ENCODE measurements around the gene SMAD3.

SMAD3 gene

DNA sequence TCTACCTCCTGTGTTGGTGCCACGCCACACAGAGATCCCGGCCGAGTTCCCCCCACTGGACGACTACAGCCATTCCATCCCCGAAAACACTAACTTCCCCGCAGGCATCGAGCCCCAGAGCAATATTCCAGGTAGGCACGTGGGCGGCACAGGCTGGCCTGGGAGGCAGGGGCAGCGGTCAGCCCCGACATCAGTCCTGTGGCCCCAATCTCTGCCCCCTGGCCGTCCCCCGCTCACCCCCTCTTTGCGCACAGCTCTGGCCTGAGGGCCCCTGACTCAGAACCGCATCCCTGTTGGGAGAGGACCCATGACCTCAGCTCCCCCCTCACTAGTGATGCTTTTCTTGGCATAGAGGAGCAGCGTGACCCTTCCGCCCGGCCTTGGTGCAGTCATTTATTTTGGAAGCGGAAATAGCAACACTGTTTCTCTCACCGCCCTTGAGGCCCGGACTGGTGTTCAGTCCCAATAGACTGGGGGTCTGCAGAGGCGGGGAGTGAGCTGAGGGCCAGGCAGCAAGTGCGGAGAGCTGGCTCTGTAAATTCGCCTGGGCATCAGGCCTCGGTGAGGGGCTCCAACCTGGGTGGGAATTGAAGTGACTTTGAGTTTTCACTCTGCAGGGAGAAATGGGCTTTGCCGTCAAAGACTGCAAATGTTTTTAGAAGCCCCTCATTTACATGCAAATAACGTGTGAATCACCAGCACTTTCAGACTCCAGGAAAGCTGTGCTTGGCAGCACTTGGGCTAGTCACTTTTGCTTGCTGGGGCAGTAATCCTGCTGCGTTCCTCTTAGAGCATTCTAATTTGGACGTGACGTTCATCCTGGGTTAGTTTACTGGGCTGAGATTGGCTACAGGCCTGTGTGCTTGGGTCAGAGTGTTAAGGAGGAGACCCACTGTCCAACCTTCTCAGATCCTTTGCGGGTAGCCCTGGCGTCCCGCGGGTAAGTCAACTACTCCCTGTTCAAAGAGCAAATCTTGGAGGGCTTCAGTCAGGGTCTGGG, 100.2 kb downstream of the SMAD3 start:
- no peak for DNase-seq (ENCODE audit: low spot score)

DNA sequence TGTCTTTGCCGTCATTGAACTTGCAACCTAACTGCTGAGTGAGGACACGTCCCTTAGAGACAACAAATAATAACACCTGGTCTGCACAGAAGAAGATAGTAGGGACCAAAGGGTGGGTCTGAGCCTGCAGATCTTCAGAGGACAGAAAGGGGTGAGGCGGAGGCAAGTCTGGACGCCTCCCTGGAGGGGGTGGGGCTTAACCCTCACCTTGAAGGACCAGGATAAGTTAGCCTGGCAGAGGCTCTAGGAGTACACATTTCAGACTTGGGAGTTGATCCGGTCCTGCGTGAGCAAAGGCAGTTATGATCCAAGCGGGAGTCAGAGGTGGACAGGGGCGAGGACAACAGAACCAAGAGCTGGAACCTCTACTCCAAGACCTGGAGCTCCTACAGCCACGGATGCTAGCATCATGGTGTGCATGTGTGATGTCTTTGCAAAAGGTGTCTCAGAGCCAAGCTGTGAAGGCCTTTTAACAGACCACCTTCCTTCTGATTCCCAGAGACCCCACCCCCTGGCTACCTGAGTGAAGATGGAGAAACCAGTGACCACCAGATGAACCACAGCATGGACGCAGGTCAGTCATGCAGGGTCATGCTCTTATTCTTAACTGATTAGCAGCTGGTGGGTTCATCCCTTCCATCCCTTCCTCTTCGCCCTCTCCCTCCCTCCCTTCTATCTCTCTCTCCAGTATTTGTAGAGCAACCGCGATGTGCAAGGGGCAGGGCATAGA, 101.0 kb downstream of the SMAD3 start:
- DNase-seq (ENCODE audit: low spot score): no peak

- no peak for DNase-seq (ENCODE audit: low spot score)
Observed at GRCh38 chr15:67167091-67167490, 101.7 kb downstream of the SMAD3 start.

DNA sequence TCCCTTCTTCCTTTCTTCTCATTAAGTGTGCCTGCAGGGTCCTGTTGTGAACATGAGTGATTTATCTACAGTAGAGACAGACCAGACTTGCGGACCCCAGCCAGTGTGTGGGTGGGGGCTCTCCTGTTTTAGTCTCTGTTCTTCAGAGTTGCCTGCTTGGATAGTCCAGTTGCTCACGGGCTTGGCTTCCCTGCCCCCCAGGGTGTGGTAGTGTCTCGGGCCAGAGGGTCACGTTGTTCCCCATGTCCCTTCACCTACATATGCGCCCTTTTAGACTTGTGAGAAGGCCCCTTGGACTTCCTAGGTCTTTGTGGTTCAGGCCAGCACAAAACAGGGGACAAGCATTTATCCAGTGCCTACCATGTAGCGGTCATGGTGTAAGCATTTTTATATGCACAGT, 103.3 kb downstream of the SMAD3 start:
- DNase-seq (ENCODE audit: low spot score): no peak

DNA sequence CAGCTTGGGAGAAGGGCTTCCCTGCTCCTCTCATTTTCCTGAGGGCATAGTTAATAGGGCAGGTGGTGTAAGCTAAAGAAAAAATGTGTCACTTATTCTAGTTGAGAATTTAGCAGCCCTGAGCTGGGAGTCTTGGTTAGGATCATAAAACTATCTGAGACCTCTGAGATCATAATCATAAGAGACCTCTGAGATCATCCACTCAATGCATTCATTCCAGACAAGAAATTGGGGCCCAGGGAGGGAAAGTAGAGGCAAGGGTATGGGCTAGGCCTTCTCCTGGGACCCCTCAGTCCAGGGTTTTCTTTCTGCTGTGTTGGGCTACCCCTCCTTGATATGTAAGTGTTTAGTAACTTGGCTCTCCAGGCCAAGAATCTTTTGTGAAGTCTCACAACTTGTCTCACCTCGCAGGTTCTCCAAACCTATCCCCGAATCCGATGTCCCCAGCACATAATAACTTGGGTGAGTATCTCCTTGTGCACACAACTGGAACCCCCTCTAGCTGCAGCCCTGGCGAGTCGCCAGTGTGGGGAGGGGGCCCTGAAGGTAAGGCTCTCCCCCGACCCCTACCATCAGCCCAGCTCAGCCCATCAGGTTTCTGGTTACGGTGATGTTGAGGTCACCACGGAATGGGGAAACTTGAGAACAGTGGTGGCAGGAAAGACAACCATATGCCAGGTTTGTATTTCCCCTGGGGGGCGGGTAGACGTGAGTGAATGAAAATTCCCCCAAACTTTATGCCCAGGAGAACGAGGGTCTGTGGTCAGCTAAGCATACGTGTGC, 104.9 kb downstream of the SMAD3 start:
- DNase-seq (ENCODE audit: low spot score): no peak

DNA sequence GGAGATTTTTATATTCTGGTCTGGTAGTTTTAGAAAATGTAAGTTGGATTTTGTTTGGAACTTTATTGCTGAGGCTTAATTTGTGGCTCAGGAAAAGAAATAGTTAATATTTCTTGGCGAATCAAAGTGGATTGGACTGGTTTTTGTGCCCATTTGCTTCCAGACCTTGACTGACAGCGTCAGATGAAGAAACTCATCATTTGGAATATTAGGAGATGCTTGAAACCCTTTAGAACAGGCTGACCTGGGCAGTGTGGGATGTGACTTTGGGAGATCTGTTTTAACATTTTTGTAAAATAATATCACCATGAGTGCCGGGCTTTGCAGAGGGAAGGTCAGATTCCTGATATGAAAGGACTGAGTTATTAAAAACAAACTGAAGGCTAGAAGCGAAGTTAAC, 106.1 kb downstream of the SMAD3 start:
- no peak for DNase-seq (ENCODE audit: low spot score)

DNA sequence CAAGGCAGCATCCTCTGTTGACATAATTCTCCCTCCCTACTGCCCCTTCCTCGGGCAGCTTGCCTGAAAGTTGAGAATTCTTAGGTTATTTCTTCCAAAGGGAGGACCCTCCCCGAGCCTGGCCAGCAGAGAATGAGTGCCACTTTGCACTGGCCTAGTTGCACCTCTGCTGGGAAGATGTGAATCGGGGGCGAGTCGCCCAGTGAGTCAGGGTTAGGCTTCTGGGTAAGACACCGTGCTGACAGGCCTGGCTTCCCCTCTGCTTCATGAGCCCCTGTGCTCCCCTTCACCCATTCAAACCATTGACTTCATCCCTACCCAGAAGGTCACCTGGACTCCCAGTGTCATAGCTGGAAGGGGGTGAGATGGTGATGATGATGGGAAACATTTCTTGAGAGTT, 106.8 kb downstream of the SMAD3 start:
- DNase-seq (ENCODE audit: low spot score): no peak

GRCh38 chr15:67173005-67173404, 107.6 kb downstream of the SMAD3 start:
- DNase-seq (ENCODE audit: low spot score): no peak

GRCh38 chr15:67173786-67174185, 108.4 kb downstream of the SMAD3 start:
- DNase-seq (ENCODE audit: low spot score): no peak

DNA sequence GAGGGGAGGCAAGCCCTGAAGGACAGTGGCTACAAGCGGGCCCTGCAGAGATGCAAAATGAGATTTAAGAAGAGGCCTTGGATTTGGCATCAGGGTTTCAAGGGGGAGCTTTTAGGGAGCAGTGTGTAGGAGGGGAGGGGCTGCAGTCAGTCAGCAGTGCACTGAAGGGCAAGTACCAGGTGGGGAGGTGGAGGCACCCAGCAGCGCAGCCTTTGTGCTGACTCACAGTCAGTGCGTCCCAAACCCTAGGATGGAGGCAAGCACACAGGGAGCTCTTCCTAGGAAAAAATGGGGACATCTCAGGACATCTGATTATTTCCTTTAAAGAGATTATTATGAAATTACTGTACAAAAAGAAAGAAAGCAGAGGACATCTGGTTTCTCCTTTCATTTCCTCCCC, 109.0 kb downstream of the SMAD3 start:
- no peak for DNase-seq (ENCODE audit: low spot score)

GRCh38 chr15:67174864-67175573, 109.6 kb downstream of the SMAD3 start:
- DNase-seq (ENCODE audit: low spot score): no peak

DNA sequence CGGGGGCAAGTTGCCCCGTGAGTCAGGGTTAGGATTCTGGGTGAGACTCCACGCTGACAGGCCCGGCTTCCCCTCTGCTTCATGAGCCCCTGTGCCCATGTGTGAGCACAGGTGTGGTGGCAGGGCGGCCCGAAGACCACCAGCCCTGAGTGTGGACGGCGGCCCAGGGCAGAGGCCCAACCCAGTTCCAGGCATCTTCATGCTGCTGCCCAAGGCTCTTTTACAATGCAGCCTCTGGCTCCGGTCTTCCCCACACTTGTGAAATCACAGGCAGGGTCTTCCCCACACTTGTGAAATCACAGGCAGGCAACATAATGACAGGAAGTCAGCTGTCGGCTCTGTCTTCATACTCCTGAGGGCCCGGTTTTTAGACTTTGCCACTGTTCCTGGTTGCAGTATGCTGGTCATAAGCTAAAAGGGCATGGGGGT, 110.3 kb downstream of the SMAD3 start:
- peak; percentile 57 for DNase-seq (ENCODE audit: low spot score)

DNA sequence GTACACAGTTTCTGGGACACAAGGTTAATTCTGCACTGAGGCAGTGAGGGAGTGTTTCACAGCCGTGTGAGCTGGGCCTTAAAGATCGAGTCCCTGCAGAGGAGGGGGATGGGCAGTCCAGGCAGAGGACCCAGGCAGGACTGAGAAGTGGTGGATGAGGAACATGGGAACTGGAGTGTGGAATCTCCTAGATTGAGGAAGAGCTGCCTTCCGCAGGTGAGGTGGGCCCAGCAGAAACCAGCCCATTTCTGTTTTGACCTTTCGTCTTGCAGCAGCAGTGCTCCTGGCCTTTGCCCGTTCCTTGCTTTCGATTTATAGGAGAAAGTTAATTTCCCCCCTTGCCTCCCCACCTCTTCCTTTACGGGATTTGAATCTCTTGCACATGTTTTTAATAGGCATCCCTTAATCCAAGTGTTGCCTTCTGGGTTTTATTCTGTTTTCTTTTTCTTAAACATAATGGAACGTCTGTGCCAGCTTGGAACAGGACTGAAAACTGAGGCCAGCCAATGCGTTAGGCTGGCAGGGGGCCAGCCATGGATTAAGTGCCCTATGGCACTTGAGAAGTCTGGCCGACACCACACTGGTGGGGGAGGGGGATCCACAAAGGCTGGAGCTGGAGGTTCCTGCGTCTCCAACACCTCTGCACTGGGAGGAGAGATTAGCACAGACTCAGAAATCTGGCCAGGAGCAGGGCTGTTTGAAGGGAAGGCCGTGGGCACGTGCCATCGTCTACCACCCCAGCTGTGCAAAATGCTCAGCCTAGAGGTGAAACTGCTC, 111.0 kb downstream of the SMAD3 start:
- no peak for DNase-seq (ENCODE audit: low spot score)

- peak; percentile 28 for DNase-seq (ENCODE audit: low spot score)
Observed at GRCh38 chr15:67177752-67178151, 112.3 kb downstream of the SMAD3 start.

DNA sequence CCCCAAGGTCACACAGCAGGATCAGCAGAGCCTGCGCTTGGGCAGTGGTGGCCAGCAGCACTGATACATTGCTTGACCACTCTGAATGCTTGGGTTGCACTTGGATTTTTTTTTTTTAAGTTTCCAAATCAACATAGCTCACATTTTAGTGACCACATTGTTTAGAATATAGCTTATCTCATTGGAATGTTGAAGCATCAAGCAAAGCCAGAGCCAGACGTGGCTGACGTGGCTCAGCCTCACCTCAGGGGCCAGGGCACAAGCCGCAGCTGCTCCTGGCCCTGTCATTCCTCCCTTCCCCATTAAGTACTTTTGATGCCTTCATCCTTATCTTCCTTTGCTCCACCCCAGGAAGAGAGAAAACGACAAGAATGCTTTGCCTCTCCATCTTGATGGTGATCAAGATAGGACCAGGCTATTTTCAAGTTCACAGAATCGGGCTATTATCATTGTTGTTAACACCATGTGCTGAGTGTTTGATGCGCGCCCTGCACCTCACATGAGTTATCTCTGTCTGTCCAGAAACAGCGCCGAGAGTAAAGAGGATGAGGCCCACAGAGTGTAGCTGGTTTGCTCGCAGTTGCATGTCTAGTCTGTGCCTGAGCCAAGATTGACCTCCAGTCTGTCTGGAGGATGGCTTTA, 113.3 kb downstream of the SMAD3 start:
- DNase-seq (ENCODE audit: low spot score): peak; percentile 93

DNA sequence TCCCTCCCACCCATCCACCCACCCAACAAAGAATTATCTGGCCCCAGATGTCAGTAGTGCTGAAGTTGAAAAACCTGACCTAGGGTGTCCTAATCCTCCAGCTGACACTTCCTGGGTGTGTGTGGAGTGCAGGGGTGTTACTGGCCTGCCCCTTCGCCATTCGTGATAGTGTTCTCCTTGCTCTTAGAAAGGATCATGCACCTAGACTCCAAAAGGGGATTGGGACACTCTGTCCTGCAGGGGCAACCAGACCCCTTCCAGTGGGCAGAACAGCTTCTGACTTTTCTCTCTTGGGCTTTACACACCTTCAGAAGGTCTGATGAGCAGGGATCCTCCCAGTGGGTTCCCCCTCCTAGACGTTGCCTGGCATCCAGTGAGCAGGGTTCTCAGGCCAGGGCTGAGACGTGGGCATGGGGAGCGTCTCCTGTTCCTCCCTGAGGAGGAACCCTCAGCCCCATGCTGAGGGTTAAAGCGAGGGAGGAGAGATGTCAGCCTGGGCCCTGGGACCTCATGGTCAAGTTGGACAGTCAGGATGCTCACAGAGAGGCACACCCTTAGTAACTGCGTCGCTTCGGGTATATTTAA, 114.1 kb downstream of the SMAD3 start:
- DNase-seq (ENCODE audit: low spot score): no peak

- DNase-seq (ENCODE audit: low spot score): no peak
Observed at GRCh38 chr15:67180035-67180434, 114.6 kb downstream of the SMAD3 start.

DNA sequence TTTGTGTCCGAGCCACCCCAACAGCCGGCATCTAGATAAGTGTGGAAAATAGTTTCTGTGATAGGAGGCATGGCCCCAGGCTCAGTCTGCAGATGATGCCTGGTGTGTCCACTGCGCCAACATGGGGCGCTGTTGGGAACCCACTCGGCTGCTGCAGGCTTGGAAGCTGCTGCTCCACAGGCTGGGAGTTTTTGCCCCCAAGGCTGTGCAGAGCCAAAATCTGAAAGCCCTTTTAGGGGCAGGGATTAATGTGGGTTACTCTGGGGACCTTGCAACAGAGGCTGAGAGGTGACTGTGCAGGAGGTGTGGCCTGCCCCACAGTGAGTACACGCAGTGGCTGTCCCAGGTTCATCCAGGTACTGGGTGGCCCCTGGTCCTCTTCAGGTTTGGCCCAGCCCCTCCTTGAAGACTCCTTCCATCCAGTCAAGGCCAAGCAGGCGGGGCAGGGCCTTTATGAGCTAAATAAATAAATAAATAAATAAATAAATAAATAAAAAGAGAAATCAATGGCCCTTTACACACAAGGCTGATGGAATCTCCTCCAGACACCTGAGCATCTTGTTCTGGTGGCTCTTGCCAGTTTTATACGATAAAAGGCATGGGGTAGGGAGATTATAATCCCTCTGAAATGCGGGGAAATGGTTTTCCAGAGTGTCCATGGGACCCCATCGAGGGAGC, 115.3 kb downstream of the SMAD3 start:
- no peak for DNase-seq (ENCODE audit: low spot score)

- DNase-seq (ENCODE audit: low spot score): no peak
Observed at GRCh38 chr15:67181221-67181639, 115.8 kb downstream of the SMAD3 start.
